ENCODE results near the gene CIZ1. TPM values are rescaled to one million over a fixed set of nuclear protein-coding genes. Genes with fewer than 3 reads are reported as not detected.

CIZ1 gene
- total RNA-seq, 1 donor from 2014 or later: 74.9 TPM

DNA sequence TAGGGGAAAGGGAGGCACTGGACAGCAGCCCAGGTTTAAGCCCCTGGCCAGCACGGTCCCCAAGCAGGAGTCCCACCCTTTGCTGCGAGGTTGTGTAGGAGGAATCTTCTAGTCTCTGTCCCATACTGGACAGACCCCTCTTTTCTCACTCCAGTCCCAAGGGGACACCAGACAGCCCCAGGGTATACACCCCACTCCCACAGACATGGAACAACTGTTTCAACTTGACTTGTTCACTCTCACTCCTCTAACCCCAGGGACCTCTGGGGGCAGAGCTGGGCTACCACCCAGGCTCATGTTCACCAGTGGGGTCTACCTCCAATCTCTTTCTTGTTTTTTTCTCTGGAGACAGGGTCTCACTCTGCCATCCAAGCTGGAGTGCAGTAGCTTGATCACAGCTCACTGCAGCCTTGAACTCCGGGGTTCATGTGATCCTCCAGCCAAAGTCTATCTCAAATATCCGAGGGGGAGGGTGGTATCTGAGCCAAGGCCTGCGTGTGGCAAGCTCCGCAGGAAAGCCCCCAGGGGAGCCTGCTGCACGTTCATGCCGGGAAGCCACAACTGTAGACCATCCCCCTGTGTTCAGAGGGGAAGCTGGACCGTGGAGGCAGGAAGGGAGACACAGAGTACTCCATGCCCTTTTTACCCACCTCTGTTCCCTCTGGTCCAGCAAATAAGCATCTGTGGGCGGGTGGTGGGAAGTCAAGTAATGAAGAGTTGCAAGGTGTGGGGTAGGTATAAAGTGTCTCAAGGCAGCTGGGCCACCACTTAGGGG, 65.6 kb downstream of the CIZ1 start:
- H3K9me3 ChIP-seq (replicated peaks): no peaks in the 10 kb centered on the region
- no peak for DNase-seq
- H3K4me1 ChIP-seq: peaks cover 52% of the 10 kb centered on the region
- H3K36me3 ChIP-seq: peaks cover 44% of the 10 kb centered on the region
- intact Hi-C loops (cut with micrococcal nuclease): no loop called here
- peak overlapping the region; percentile 99 for H3K27ac ChIP-seq (replicated peaks)
- TF ChIP-seq, protein P1, sequence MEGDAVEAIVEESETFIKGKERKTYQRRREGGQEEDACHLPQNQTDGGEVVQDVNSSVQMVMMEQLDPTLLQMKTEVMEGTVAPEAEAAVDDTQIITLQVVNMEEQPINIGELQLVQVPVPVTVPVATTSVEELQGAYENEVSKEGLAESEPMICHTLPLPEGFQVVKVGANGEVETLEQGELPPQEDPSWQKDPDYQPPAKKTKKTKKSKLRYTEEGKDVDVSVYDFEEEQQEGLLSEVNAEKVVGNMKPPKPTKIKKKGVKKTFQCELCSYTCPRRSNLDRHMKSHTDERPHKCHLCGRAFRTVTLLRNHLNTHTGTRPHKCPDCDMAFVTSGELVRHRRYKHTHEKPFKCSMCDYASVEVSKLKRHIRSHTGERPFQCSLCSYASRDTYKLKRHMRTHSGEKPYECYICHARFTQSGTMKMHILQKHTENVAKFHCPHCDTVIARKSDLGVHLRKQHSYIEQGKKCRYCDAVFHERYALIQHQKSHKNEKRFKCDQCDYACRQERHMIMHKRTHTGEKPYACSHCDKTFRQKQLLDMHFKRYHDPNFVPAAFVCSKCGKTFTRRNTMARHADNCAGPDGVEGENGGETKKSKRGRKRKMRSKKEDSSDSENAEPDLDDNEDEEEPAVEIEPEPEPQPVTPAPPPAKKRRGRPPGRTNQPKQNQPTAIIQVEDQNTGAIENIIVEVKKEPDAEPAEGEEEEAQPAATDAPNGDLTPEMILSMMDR (IDR thresholded peaks at IDR 0.05; ENCODE audit: borderline replicate concordance): no peak
- peak overlapping the region; percentile 97 for H3K4me3 ChIP-seq
- no peaks in the 10 kb centered on the region for H3K27me3 ChIP-seq (ENCODE audit: low read depth)

DNA sequence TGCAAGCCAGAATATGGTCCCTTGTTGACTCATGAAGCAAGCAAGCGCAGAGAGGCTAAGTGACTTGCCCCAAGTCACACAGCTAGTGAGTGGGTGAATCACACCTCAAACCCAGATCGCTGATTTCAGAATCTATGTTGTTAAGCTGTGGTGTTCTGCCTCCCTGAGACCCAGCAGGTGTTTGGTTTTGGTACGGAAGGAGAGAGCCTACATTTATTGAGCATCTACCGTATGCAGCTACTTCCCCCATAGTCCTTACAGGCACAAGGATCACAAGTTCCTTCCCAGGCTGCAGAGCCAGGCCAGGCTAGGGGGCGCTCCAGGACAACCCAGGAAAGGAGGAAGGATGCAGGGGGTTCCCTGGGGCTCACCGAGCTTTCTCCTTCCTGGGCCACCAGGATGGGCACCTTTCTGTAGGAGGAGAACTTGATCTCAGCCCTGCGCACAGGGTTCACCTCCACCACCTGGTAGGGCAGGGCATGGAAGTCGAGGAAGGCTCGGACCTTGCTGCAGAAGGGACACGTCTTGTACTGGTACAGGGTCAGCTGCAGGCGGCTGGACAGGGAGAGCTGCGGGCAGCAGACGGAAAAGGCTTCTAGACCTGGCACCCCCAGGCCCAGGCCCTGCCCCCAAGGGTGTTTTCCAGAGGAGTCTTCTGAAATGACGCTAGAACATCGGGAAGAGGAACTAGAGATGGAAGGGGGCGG, 66.3 kb downstream of the CIZ1 start:
- H3K9me3 ChIP-seq (replicated peaks): no peaks in the 10 kb centered on the region
- peak overlapping the region; percentile 97 for H3K4me3 ChIP-seq
- intact Hi-C loops (cut with micrococcal nuclease): no loop called here
- peaks cover 52% of the 10 kb centered on the region for H3K4me1 ChIP-seq
- TF ChIP-seq, protein P1 (IDR thresholded peaks at IDR 0.05; ENCODE audit: borderline replicate concordance): peak; percentile 60
- peak; percentile 59 for DNase-seq
- no peak overlapping the region for H3K27ac ChIP-seq (replicated peaks)
- no peaks in the 10 kb centered on the region for H3K27me3 ChIP-seq (ENCODE audit: low read depth)
- H3K36me3 ChIP-seq: peaks cover 51% of the 10 kb centered on the region

DNA sequence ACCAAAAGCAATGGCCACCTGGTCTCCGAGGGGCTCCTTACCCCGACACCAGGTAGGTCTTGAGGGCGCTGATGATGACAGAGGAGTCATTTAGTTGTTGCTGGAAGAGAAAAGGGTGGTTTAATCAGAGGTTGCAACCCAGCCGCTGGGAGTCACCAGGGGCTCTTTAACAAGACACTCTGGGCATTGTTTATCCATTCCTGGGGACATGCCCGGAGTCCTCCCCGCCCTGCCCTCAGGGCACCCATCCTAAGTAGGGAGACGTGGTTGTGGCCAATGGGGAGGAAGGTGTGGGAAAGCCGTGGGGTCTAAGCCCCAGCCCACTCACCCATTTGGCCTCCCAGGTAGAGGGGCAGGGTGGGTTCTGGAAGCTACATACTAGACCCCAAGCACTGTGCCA, 66.9 kb downstream of the CIZ1 start:
- Histone ChIP-seq H3K36me3 (peaks cover 51% of the 10 kb centered on the region), H3K4me3 (no peak overlapping the region), H3K4me1 (peaks cover 49% of the 10 kb centered on the region), H3K27ac (replicated peaks) (no peak overlapping the region), H3K9me3 (replicated peaks) (no peaks in the 10 kb centered on the region), H3K27me3 (ENCODE audit: low read depth) (no peaks in the 10 kb centered on the region)
- DNase-seq: peak; percentile 7
- intact Hi-C loops (cut with micrococcal nuclease): no loop called here
- TF ChIP-seq, protein P1 (IDR thresholded peaks at IDR 0.05; ENCODE audit: borderline replicate concordance): no peak

DNA sequence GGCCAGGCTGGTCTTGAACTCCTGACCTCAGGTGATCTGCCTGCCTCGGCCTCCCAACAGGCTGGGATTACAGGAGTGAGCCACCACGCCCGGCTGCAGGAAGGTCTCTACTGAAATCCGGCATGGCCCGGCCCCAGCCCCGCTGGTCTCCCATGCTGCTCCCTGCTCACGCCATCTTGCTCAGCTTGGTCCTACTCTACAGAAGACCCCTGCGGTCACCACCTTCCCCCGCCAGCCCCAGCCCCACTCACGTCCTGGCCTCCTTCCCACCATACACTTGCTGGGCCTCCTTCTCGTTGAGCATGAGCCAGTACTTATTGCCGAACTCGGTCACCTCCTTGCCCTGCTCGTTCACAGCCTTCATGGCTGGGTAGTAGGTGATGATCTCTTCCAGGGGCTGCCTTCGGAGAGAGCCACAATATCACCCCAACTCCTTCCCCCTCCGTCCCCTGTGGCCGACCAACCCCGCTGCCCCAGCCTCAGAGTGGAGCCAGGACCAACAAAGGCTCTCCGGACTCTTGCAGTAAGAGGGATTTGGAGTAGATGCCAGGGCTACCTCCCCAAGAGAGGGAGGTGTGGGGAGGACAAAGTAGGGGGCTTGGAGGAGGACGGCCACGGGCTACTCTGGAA, 67.8 kb downstream of the CIZ1 start:
- H3K27me3 ChIP-seq (ENCODE audit: low read depth): no peaks in the 10 kb centered on the region
- peaks cover 51% of the 10 kb centered on the region for H3K36me3 ChIP-seq
- no peaks in the 10 kb centered on the region for H3K9me3 ChIP-seq (replicated peaks)
- intact Hi-C loops (cut with micrococcal nuclease): no loop called here
- H3K4me1 ChIP-seq: peaks cover 40% of the 10 kb centered on the region
- H3K4me3 ChIP-seq: no peak overlapping the region
- TF ChIP-seq, protein P1 (IDR thresholded peaks at IDR 0.05; ENCODE audit: borderline replicate concordance): no peak
- DNase-seq: peak; percentile 16
- no peak overlapping the region for H3K27ac ChIP-seq (replicated peaks)

DNA sequence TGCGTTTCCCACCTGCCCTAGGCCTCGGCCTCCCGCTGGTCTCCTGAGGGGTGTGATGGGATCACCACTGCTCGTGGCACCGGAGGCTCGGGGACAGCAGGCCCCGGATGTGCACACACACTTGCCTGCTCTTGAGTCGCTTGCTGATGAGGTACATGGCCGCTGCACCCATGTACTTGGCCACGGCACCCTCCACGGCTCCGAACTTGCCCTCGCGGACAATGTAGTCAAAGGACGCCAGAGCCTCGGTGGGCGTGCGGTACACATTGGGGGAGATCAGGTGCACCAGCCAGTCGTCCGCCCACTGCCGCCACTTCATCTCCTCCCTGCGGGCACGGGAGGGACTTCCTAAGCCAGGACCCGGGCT, 68.6 kb downstream of the CIZ1 start:
- intact Hi-C loops (cut with micrococcal nuclease): no loop called here
- H3K27ac ChIP-seq (replicated peaks): no peak overlapping the region
- H3K9me3 ChIP-seq (replicated peaks): no peaks in the 10 kb centered on the region
- H3K4me3 ChIP-seq: no peak overlapping the region
- H3K27me3 ChIP-seq (ENCODE audit: low read depth): no peaks in the 10 kb centered on the region
- DNase-seq: peak; percentile 14
- TF ChIP-seq, protein P1 (IDR thresholded peaks at IDR 0.05; ENCODE audit: borderline replicate concordance): no peak
- H3K36me3 ChIP-seq: peaks cover 51% of the 10 kb centered on the region
- H3K4me1 ChIP-seq: peaks cover 37% of the 10 kb centered on the region
